ENCODE data around the gene F10.
A peak's percentile ranks its signal among the peaks of the same experiment; 100 is the strongest.
"Not testable (repeated sequence)": the region's sequence is repeated elsewhere in the genome, so short reads cannot be mapped to it uniquely, and the experiment has no call there.

Gene F10

GRCh38 chr13:113102727-113103126, 19.9 kb upstream of the F10 start:
- no peak for DNase-seq

- no peak for DNase-seq
Measured at GRCh38 chr13:113103646-113104045, 19.0 kb upstream of the F10 start.

- DNase-seq, result no peak
Measured at GRCh38 chr13:113105032-113105920, 17.3 kb upstream of the F10 start, which contains the start of gene F7. Gene F7 (plus strand): TSS chr13:113105791. CDS start chr13:113105842, 51 bp downstream.

- no peak for DNase-seq
Measured at GRCh38 chr13:113105921-113106452, 16.6 kb upstream of the F10 start.

GRCh38 chr13:113106711-113107351, 15.8 kb upstream of the F10 start:
- DNase-seq, result no peak

- DNase-seq, result not testable (repeated sequence)
Measured at GRCh38 chr13:113108521-113108920, 14.1 kb upstream of the F10 start.

GRCh38 chr13:113109151-113110047, 13.2 kb upstream of the F10 start:
- DNase-seq, result no peak

GRCh38 chr13:113110048-113110851, 12.3 kb upstream of the F10 start:
- DNase-seq, result peak; percentile 8

- no peak for DNase-seq
Measured at GRCh38 chr13:113110852-113111315, 11.7 kb upstream of the F10 start.

GRCh38 chr13:113111821-113112220, 10.8 kb upstream of the F10 start:
- DNase-seq, result not testable (repeated sequence)

GRCh38 chr13:113112475-113112874, 10.1 kb upstream of the F10 start:
- not testable (repeated sequence) for DNase-seq

- no peak for DNase-seq
Measured at GRCh38 chr13:113112893-113113845, 9.4 kb upstream of the F10 start.

GRCh38 chr13:113113846-113114271, 8.7 kb upstream of the F10 start:
- DNase-seq, result no peak

GRCh38 chr13:113114511-113115362, 7.9 kb upstream of the F10 start:
- no peak for DNase-seq

GRCh38 chr13:113115363-113116205, 7.0 kb upstream of the F10 start:
- DNase-seq, result no peak

GRCh38 chr13:113116206-113116800, 6.3 kb upstream of the F10 start:
- no peak for DNase-seq

- DNase-seq, result no peak
Measured at GRCh38 chr13:113116871-113117271, 5.7 kb upstream of the F10 start.

GRCh38 chr13:113117335-113117872, 5.2 kb upstream of the F10 start:
- DNase-seq, result no peak
